HepG2 (cell line): Measurements from ENCODE around the gene TPRX1. TPM values are rescaled to one million over a fixed set of nuclear protein-coding genes. Genes with fewer than 3 reads are reported as not detected.

Experiments used
- BHLHE40 ChIP-seq: IDR thresholded peaks from 2 replicates; pipeline ENCODE4 v1.6.1; 2011; ENCODE audit warnings: low read length, improper control_type of control experiment
- CCDC6 ChIP-seq: sonication (generic); formaldehyde crosslinking; IDR thresholded peaks from 2 replicates; pipeline ENCODE4 v1.8.1; 2022; ENCODE audit warnings: mild to moderate bottlenecking, missing genetic modification reagents, moderate library complexity
- CEBPG ChIP-seq: IDR thresholded peaks from 2 replicates; pipeline ENCODE4 v1.6.1; 2016
- EED ChIP-seq: sonication (generic); formaldehyde crosslinking; IDR thresholded peaks from 2 replicates; pipeline ENCODE4 v1.5.0; 2020; ENCODE audit warnings: mild to moderate bottlenecking, missing genetic modification reagents
- GABPA ChIP-seq, 2 experiments: IDR thresholded peaks; 2 replicates each; pipeline ENCODE4 v1.6.1; 2011 to 2016; ENCODE audit warnings: low read depth in 2 of 2, low read length in 1 of 2, missing biosample characterization in 1 of 2, missing genetic modification characterization in 1 of 2
- ISX ChIP-seq: sonication (generic); formaldehyde crosslinking; conservative IDR thresholded peaks from 2 replicates; pipeline ENCODE4 v1.5.0; 2020; ENCODE audit warnings: missing genetic modification reagents
- JDP2 ChIP-seq: sonication (generic); formaldehyde crosslinking; IDR thresholded peaks from 2 replicates; pipeline ENCODE4 v1.8.1; 2022; ENCODE audit warnings: missing genetic modification reagents, borderline replicate concordance
- KLF16 ChIP-seq, 2 experiments: sonication (generic) in 1 of 2; formaldehyde crosslinking in 1 of 2; IDR thresholded peaks; 2 replicates each; pipeline versions ENCODE4 v1.6.1 to v1.8.0; 2016 to 2023; ENCODE audit warnings: missing genetic modification reagents in 2 of 2, missing compliant biosample characterization in 1 of 2
- NR2F6 ChIP-seq, 2 experiments: IDR thresholded peaks; 2 replicates each; pipeline ENCODE4 v1.6.1; 2016; ENCODE audit warnings: antibody characterized with exemption in 1 of 2, mild to moderate bottlenecking in 1 of 2
- SMAD3 ChIP-seq: sonication (generic); formaldehyde crosslinking; IDR thresholded peaks from 2 replicates; pipeline ENCODE4 v1.4.0; 2020; ENCODE audit warnings: missing genetic modification reagents
- ZNF260 ChIP-seq: sonication (generic); formaldehyde crosslinking; IDR thresholded peaks from 2 replicates; pipeline ENCODE4 v1.4.0; 2020; ENCODE audit warnings: missing genetic modification reagents, low read depth, mild to moderate bottlenecking, borderline replicate concordance
- ZNF274 ChIP-seq: sonication (generic); formaldehyde crosslinking; IDR thresholded peaks from 2 replicates; pipeline ENCODE4 v1.5.1; 2020; ENCODE audit warnings: mild to moderate bottlenecking, missing genetic modification reagents
- ZNF3 ChIP-seq: IDR thresholded peaks from 2 replicates; pipeline ENCODE4 v1.7.0; 2017; ENCODE audit warnings: inconsistent platforms
- ZNF431 ChIP-seq: sonication (generic); formaldehyde crosslinking; IDR thresholded peaks from 2 replicates; pipeline ENCODE4 v1.9.0; 2022; ENCODE audit warnings: missing genetic modification reagents, low read depth, mild to moderate bottlenecking, borderline replicate concordance
- ZNF556 ChIP-seq: sonication (generic); formaldehyde crosslinking; IDR thresholded peaks from 2 replicates; pipeline ENCODE4 v1.4.0; 2020; ENCODE audit warnings: mild to moderate bottlenecking, missing genetic modification reagents, borderline replicate concordance
- ZNF629 ChIP-seq: sonication (generic); formaldehyde crosslinking; conservative IDR thresholded peaks from 2 replicates; pipeline ENCODE4 v1.5.0; 2020; ENCODE audit warnings: missing genetic modification reagents
- ZUFSP ChIP-seq: sonication (generic); formaldehyde crosslinking; IDR thresholded peaks from 2 replicates; pipeline ENCODE4 v1.9.0; 2021; ENCODE audit warnings: missing genetic modification reagents, mild to moderate bottlenecking, borderline replicate concordance
- polyA plus RNA-seq, 8 experiments: library from polyadenylated mRNA; depleted of rRNA in 3 of 8; stranded (reverse) in 7 of 8; unstranded in 1 of 8; fragments of >200 nt; fragmentation: Illumina TruSeq in 4 of 8; extraction: Trizol in 4 of 8; gene quantifications; 2 replicates each; pipeline versions ENCODE4 v1.2.1 to v1.2.3, GENCODE V29; 2011 to 2016; ENCODE audit warnings: low read depth in 4 of 8, missing spikeins in 1 of 8, mixed read lengths in 1 of 8; ENCODE audit not compliant: insufficient read depth in 1 of 8
- total RNA-seq, 5 experiments: library from RNA; depleted of rRNA; stranded (reverse); fragments of >200 nt; fragmentation: Illumina TruSeq; extraction: Trizol; gene quantifications; 2 replicates each; pipeline ENCODE4 v1.2.3, GENCODE V29; 2016; ENCODE audit warnings: low read depth in 1 of 5
- TF ChIP-seq, protein P1 (sequence below): sonication (generic); formaldehyde crosslinking; IDR thresholded peaks from 2 replicates; pipeline ENCODE4 v1.8.0; 2022; ENCODE audit warnings: mild to moderate bottlenecking, missing genetic modification reagents; ENCODE audit not compliant: insufficient replicate concordance
- TF ChIP-seq, protein P2 (sequence below): sonication (generic); formaldehyde crosslinking; IDR thresholded peaks from 2 replicates; pipeline ENCODE4; 2020; ENCODE audit warnings: missing genetic modification reagents, mild to moderate bottlenecking, borderline replicate concordance
- TF ChIP-seq, protein P3 (sequence below): IDR thresholded peaks from 2 replicates; pipeline ENCODE4 v1.6.1; 2016
- TF ChIP-seq, protein P4 (sequence below): sonication (generic); formaldehyde crosslinking; IDR thresholded peaks from 2 replicates; pipeline ENCODE4 v1.4.0; 2020; ENCODE audit warnings: missing genetic modification reagents, borderline replicate concordance

Gene TPRX1
- total and polyA plus RNA-seq, 2 of the 13 experiments (the other 11 are each of a cell fraction or from before 2014, with no cell fraction given), result not detected

- TF ChIP-seq BHLHE40 (no peak), ZUFSP (CRISPR knock-in tag) (no peak), ISX (no peak), EED (CRISPR knock-in tag) (no peak), JDP2 (no peak), ZNF556 (no peak), SMAD3 (no peak), KLF16 (CRISPR knock-in tag; IDR thresholded peaks at IDR 0.05) (no peak), ZNF431 (CRISPR knock-in tag) (no peak), NR2F6 (IDR thresholded peaks at IDR 0.05) (no peak), NR2F6 (CRISPR knock-in tag; IDR thresholded peaks at IDR 0.05) (no peak), CEBPG (CRISPR knock-in tag) (no peak), CCDC6 (CRISPR knock-in tag) (no peak), ZNF274 (no peak), ZNF629 (CRISPR knock-in tag) (no peak), ZNF3 (CRISPR knock-in tag) (no peak), ZNF260 (CRISPR knock-in tag) (no peak), GABPA (IDR thresholded peaks at IDR 0.05; ENCODE audit: low read depth, low read length) (no peak), GABPA (CRISPR knock-in tag; IDR thresholded peaks at IDR 0.05; ENCODE audit: low read depth) (no peak)
- TF ChIP-seq, protein P1, sequence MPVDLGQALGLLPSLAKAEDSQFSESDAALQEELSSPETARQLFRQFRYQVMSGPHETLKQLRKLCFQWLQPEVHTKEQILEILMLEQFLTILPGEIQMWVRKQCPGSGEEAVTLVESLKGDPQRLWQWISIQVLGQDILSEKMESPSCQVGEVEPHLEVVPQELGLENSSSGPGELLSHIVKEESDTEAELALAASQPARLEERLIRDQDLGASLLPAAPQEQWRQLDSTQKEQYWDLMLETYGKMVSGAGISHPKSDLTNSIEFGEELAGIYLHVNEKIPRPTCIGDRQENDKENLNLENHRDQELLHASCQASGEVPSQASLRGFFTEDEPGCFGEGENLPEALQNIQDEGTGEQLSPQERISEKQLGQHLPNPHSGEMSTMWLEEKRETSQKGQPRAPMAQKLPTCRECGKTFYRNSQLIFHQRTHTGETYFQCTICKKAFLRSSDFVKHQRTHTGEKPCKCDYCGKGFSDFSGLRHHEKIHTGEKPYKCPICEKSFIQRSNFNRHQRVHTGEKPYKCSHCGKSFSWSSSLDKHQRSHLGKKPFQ, result no peak
- TF ChIP-seq, protein P2, sequence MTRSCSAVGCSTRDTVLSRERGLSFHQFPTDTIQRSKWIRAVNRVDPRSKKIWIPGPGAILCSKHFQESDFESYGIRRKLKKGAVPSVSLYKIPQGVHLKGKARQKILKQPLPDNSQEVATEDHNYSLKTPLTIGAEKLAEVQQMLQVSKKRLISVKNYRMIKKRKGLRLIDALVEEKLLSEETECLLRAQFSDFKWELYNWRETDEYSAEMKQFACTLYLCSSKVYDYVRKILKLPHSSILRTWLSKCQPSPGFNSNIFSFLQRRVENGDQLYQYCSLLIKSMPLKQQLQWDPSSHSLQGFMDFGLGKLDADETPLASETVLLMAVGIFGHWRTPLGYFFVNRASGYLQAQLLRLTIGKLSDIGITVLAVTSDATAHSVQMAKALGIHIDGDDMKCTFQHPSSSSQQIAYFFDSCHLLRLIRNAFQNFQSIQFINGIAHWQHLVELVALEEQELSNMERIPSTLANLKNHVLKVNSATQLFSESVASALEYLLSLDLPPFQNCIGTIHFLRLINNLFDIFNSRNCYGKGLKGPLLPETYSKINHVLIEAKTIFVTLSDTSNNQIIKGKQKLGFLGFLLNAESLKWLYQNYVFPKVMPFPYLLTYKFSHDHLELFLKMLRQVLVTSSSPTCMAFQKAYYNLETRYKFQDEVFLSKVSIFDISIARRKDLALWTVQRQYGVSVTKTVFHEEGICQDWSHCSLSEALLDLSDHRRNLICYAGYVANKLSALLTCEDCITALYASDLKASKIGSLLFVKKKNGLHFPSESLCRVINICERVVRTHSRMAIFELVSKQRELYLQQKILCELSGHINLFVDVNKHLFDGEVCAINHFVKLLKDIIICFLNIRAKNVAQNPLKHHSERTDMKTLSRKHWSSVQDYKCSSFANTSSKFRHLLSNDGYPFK (CRISPR knock-in tag), result no peak
- TF ChIP-seq, protein P3, sequence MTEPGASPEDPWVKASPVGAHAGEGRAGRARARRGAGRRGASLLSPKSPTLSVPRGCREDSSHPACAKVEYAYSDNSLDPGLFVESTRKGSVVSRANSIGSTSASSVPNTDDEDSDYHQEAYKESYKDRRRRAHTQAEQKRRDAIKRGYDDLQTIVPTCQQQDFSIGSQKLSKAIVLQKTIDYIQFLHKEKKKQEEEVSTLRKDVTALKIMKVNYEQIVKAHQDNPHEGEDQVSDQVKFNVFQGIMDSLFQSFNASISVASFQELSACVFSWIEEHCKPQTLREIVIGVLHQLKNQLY (CRISPR knock-in tag), result no peak
- TF ChIP-seq, protein P4, sequence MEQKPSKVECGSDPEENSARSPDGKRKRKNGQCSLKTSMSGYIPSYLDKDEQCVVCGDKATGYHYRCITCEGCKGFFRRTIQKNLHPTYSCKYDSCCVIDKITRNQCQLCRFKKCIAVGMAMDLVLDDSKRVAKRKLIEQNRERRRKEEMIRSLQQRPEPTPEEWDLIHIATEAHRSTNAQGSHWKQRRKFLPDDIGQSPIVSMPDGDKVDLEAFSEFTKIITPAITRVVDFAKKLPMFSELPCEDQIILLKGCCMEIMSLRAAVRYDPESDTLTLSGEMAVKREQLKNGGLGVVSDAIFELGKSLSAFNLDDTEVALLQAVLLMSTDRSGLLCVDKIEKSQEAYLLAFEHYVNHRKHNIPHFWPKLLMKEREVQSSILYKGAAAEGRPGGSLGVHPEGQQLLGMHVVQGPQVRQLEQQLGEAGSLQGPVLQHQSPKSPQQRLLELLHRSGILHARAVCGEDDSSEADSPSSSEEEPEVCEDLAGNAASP (CRISPR knock-in tag), result peak; percentile 53; the same call in 1 of the 2 replicates
These were observed 38.6 kb downstream of the TPRX1 start (continued) for GRCh38 chr19:47765523-47766358.
